GM18505 (cell line): ENCODE data around the gene TNNI3K.
A peak's percentile ranks its signal among the peaks of the same experiment; 100 is the strongest.

Experiments
- ATAC-seq: cut with Tn5 transposase; IDR thresholded peaks from one replicate; pipeline ENCODE4 v1.9.1; 2021; ENCODE audit not compliant: unreplicated experiment
- POLR2A ChIP-seq: IDR thresholded peaks from 4 replicates; pipeline ENCODE4 v1.6.1; 2011; ENCODE audit warnings: borderline replicate concordance; ENCODE audit not compliant: insufficient read depth, insufficient read length; ENCODE audit errors: extremely low read depth

The TNNI3K gene

GRCh38 chr1:74392186-74392585 lies 157.0 kb downstream of the TNNI3K start:
- ATAC-seq, result no peak
- TF ChIP-seq POLR2A, result no peak

DNA sequence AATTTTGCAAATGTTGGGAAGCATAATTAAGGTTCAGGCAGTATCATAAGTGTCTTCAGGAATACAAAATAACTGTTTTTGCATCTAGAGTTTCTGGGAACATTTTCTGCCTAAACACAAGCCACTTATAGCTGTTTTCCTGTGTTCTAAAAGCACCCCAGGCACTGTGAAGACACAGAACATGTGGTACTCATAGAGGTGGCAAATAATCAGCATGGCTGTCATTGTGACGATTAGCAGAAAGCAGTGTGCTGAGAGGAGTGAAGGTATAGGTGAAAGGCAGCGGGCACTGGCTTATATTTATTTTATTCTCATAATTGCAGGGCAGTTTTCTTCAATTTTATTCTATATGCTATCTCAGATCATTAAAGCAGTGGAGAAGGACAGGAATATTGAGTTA lies 157.7 kb downstream of the TNNI3K start:
- TF ChIP-seq POLR2A, result no peak
- ATAC-seq, result no peak

- TF ChIP-seq POLR2A, result no peak
- ATAC-seq, result no peak
These were observed 160.4 kb downstream of the TNNI3K start for GRCh38 chr1:74395571-74395970.

DNA sequence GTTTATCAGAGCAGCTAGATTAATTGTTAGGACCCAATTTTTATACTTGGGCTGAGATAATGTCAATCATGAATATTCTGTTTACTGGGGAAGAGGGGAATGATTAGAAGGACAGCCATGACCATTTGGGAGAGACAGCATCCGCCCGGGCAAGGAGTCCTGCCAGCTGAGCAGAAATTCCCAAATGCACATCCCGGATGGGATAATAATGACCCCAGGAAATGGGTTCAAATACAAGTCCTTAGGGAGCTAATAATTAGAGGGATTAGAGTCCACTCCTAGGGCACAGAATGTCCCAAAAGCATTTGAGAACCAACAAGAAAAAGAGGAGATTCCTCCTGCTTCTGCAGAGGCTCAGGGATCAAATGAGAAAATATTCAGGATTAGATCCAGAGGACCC lies 161.3 kb downstream of the TNNI3K start:
- no peak for TF ChIP-seq POLR2A
- no peak for ATAC-seq

GRCh38 chr1:74396933-74397332 lies 161.7 kb downstream of the TNNI3K start:
- ATAC-seq, result no peak

DNA sequence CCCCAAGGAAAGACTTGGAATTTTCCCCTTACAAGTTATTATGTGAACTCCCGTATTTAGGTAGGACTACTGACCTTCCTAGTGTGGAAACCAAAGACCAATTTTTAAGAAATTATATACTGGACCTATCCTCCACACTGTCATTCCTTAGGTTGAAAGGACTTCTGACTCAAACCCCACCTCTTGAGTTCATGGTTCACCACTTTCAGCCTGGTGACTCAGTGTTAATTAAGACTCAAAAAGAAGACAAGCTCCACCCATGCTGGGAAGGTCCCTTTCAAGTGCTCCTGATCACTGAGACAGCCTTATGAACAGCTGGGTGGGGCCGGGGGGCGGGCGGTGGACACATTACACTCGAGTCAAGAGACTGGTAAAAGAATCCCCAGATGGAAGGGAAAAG lies 164.1 kb downstream of the TNNI3K start:
- peak; percentile 75 for ATAC-seq
- no peak for TF ChIP-seq POLR2A

More at GRCh38 chr1:74396933-74397332, 161.7 kb downstream of the TNNI3K start:
- TF ChIP-seq POLR2A, result no peak

DNA sequence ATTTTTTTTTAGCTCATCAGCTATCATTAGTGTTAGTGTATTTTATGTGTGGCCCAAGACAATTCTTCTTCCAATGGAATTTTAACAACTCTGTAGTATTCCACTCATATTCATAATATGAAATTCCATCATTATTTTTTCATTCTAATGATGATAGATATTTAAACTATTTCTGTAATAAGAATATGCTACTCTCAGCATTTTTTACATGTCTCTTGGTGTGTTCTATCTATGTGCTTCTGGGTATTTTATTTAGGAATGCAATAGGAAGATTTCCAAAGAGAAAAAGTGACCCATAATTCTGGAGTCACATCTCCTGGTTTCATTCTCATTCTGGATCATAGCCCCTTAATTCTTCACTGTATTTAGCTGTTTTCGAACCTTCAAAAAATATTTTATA lies 167.7 kb downstream of the TNNI3K start:
- no peak for ATAC-seq
- TF ChIP-seq POLR2A, result no peak

DNA sequence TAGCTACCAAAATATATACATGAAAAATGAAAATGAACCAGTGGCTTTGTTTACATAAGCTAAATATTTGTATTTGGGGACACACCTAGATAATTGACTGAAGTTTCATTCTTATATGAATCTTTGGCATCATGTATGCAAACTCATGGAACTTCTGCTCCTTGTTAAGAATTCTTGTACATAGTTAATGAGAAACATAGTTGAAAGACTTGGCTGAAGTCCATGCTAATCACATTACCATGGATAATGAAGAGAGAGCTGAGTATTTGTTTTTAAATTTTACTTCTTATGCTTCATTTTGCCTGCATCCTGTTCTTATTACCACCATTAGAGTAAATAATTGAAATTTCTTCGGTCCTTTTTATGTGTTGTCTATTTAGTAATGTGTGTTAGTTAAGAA lies 168.4 kb downstream of the TNNI3K start:
- no peak for ATAC-seq
- TF ChIP-seq POLR2A, result no peak

DNA sequence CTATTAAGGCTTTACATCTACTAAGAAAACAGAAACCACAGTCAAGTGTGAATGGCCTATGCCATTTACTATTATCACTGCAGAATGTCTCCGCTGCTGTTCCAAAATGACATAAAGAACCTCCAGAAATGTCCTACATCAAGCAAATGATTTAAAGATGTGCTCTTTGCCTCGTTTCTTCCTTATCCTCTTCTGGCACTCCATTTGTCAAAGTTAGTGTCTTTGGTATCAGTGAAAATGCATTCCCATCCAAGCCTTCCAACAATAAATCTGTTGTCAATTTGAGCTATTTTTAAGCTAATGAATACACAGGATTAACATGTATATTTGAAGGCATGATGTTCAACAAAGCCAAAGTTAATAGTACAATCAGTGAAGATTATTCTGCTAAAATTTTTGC lies 171.6 kb downstream of the TNNI3K start:
- TF ChIP-seq POLR2A, result no peak
- ATAC-seq, result no peak

GRCh38 chr1:74407902-74408301 lies 172.7 kb downstream of the TNNI3K start:
- no peak for TF ChIP-seq POLR2A
- no peak for ATAC-seq

GRCh38 chr1:74412244-74412643 lies 177.1 kb downstream of the TNNI3K start:
- TF ChIP-seq POLR2A, result no peak
- ATAC-seq, result no peak

GRCh38 chr1:74415935-74416334 lies 180.7 kb downstream of the TNNI3K start:
- ATAC-seq, result no peak
- TF ChIP-seq POLR2A, result no peak

GRCh38 chr1:74419611-74420010 lies 184.4 kb downstream of the TNNI3K start:
- no peak for ATAC-seq

GRCh38 chr1:74420467-74420866 lies 185.3 kb downstream of the TNNI3K start:
- no peak for TF ChIP-seq POLR2A
- ATAC-seq, result no peak

More at GRCh38 chr1:74419611-74420010, 184.4 kb downstream of the TNNI3K start:
- no peak for TF ChIP-seq POLR2A
